GM19023 (cell line): Measurements from ENCODE around the gene ANP32B.
"Not testable (repeated sequence)": the region's sequence is repeated elsewhere in the genome, so short reads cannot be mapped to it uniquely, and the experiment has no call there.

Source experiments
- ATAC-seq: cut with Tn5 transposase; IDR thresholded peaks from one replicate; pipeline ENCODE4 v1.9.1; 2021; ENCODE audit warnings: mild to moderate bottlenecking, moderate library complexity; ENCODE audit not compliant: unreplicated experiment

ANP32B gene

GRCh38 chr9:97982683-97983588 lies at the start of gene ANP32B:
Gene ANP32B, plus strand, starts transcription at chr9:97983341. Its CDS starts 215 bp downstream, at chr9:97983556.
- ATAC-seq = peak; percentile 71

DNA sequence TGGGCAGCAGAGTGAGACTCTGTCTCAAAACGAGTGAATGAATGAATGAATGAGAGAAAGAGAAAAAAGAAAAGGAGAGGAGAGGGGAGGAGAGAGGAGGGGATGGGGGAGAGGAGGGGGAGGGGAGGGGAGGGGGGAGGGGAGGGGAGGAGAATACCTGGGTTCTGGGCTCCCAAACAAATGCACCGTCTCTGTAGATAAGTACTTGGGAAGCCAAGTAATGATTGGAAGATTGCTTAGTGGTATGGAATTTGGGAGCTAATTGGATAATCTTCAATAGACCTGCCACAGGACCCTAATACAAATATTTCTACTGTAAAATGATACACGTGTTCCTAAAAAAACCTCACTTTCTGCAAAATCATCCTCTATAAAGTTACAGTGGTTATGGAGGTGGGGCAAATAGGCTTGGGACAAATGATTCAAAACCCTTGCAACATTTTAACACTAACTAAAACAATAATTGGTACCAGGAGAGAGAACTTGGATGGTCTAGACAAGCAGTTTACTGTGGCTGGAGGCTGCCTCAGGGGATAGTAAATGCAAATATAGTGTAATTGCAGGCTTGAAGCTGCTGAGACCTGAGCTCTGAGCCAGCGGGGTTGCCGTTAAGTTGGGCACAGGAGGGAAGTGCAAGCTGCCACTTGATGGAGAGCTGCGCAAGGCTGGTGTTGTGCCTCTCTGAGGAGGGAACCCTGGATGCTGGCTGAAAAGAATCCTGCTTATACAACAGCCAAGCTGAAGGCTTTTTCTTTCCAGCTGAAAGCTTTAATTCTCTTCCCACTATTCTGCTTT lies 48.6 kb upstream of the ANP32B start:
- ATAC-seq = no peak

DNA sequence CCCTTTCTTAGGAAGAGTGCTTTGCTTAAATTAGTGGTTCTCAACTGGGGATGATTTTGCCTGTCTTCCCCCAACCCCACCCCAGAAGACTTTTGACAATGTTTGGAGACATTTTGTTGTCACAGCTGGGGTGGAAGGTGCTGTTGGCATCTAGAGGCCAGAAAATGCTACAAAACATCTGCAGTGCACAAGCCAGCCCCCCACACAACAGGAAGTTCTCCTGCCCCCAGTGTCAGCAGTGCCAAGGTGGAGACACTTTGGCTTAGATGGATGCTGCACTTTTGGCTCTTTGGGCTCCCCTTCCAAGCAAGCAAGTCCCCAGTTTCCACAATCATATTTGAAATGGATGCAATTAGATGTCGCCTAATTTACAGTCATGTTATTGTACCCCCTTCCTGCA lies 47.9 kb upstream of the ANP32B start:
- ATAC-seq = no peak

GRCh38 chr9:97936998-97937397 lies 46.1 kb upstream of the ANP32B start:
- ATAC-seq = no peak

GRCh38 chr9:97938081-97938644 lies 45.0 kb upstream of the ANP32B start, which contains the start of gene HEMGN:
Gene HEMGN, minus strand, starts transcription at chr9:97938172. Its CDS starts 36 bp downstream, at chr9:97938136.
- ATAC-seq = no peak

DNA sequence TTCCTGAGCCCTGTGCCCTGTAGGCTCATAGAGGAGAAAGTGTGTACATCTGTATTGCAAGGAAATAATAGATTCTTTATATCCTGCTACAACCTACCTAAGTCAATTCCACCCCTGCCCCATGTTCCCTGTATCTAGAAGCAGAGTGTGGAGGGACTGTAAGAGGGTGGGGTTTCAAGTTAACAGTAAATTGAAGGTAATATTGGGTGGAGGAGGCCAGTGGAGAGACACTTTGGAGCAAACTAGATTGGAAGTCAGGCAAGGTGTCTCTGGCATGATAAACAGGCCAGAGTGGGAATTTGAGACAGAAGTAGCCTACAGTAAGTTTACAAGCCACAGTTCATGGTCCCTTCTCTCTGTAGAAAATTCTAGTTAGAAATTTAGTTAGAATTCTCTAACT lies 42.9 kb upstream of the ANP32B start:
- ATAC-seq = no peak

GRCh38 chr9:97940741-97941140 lies 42.4 kb upstream of the ANP32B start:
- ATAC-seq = no peak

DNA sequence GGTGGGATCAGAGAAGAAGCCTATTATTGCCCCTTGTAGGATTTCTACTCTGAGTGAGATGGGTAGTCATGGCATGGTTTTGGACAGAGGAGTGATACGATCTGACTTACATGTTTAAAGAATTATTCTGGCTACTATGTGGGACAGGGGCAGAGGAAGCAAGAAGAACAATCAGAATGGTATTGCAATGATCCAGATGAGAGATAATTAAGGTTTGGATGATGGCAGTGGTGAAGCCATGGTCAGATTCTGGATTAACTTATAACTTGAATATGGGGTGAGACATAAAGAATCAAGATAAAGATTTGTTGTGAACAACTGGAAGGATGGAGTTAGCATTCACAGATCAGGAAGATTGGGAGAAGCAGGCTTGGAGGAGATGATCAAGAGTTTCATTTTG lies 41.8 kb upstream of the ANP32B start:
- ATAC-seq = no peak

DNA sequence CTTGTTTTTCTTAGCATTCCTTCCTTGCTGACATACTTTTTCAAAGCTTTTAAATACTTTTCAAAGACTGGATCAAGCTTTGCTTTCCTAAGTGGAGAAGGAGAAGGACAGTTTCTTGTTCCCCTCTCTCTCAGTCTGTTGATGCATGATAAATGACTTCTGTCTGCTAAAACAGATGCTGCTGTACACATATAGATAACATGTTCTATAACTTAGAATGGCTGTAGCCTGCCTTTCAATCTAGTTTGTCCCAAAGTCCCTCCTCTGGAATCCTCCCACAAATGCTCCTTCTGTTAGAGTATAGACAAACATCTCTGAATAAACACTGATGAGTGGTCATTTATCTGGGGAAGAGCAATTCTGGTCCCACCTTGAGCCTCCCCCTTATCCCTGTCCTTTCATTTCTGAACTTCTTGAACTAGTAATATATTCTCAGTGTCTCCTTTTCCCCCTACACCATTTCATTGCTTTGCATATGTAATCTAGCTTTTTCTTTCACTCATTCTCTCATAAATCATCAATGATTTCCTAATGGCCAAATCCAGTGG lies 39.8 kb upstream of the ANP32B start:
- ATAC-seq = no peak

GRCh38 chr9:97944612-97945011 lies 38.5 kb upstream of the ANP32B start:
- ATAC-seq = no peak

- not testable (repeated sequence) for ATAC-seq
Observed at GRCh38 chr9:97945470-97945869, 37.7 kb upstream of the ANP32B start.

DNA sequence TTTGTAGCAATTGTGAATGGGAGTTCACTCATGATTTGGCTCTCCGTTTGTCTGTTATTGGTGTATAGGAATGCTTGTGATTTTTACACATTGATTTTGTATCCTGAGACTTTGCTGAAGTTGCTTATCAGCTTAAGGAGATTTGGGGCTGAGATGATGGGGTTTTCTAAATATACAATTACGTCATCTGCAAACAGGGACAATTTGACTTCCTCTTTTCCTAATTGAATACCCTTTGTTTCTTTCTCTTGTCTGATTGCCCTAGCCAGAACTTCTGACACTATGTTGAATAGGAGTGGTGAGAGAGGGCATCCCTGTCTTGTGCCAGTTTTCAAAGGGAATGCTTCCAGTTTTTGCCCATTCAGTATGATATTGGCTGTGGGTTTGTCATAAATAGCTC lies 36.0 kb upstream of the ANP32B start:
- ATAC-seq = not testable (repeated sequence)

GRCh38 chr9:97950873-97951272 lies 32.3 kb upstream of the ANP32B start:
- ATAC-seq = not testable (repeated sequence)

DNA sequence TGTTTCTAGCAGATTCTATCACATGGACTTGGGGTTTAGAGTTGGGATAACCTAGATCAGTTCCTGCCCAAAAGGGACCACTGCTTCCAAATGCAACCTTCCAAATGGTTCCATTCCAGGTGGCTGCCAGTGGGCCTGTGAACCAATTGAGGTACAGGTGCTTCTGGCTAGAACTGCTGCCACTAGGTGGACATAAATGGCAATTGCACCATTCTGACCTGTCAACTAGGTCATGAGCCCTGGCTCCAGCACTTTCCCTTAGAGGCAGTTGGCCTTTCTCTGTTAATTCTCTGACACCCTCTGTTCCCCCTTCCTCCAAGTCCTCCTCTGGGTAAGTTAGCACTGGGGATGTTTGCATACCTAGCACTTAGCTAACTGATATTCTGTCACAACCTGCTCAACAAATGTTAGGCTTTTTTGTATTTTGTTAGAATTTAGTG lies 28.6 kb upstream of the ANP32B start:
- no peak for ATAC-seq

DNA sequence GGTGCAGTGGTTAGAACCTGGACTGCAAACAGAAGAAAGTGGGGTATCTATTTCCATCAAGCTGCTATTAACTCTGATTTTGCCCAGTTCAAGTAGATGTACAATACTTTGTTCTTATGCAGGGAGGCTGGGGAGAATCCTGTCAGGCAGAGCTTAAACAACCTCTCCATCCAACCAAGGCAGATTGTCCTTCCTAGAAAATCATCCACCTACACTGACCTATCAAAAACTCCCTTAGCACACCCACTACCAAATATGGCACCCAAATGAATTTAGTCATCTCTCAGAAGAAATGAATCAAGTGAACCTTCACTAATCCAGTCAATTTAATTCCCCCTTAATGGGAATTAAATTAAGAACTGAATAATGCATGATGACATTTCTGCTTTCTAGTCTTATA lies 26.8 kb upstream of the ANP32B start:
- no peak for ATAC-seq

DNA sequence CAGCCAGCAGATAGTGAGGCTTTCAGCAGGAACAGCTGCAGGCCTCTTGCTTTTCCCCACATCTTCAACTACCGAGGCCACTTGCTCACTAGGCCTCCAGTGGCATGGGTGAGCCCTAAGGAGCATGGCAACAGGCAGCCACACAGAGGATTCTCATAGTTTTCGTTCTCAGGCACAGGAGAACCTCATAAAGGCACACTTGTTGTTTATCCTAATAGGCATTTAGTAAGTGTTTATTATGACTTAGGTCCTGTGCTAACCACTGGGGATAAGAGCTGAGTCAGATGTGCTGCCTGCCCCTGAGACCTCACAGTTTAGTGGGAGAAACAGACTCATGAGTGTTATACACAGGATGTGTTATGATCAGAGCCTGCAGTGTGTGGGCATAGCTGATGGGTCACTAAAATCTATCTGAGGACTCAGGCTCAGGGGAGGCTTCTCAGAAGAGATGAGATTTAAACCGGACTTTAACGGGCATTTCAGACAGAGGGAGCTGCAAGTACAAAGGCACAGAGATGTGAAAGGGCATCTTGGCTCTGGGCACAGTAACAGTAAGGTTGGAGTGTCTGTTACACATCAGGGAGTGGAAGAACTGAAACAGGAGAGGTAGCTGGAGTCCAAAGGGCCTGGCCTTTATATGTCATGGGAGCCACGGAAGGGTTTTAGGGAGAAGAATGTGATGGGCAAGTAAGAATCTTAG lies 24.2 kb upstream of the ANP32B start:
- ATAC-seq = no peak

GRCh38 chr9:97959585-97959984 lies 23.6 kb upstream of the ANP32B start:
- no peak for ATAC-seq

DNA sequence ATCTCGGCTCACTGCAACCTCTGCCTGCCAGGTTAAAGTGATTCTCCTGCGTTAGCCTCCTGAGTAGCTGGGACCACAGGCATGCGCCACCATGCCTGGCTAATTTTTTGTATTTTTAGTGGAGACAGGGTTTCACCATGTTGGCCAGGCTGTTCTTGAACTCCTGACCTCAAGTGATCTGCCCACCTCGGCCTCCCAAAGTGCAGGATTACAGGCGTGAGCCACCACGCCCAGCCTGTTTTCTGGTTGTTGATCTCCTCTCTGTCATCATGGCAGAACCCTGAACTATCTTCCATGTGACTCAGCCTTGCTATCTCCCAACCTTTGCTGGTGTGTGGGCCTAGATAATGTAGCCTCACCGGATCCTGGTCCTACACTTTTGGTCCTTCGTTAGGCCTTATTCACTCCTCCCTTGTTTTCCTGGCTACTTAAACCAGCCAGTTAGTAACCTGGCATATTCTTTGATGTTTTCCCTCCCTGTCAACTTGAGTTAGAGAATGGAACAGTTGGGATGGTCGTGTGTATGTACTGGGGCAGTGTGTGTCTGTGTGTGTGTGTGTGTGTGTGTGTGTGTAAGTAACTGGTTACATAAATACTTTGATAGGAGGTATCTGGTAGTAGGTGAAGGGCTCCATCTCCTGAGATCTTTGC lies 22.3 kb upstream of the ANP32B start:
- not testable (repeated sequence) for ATAC-seq

DNA sequence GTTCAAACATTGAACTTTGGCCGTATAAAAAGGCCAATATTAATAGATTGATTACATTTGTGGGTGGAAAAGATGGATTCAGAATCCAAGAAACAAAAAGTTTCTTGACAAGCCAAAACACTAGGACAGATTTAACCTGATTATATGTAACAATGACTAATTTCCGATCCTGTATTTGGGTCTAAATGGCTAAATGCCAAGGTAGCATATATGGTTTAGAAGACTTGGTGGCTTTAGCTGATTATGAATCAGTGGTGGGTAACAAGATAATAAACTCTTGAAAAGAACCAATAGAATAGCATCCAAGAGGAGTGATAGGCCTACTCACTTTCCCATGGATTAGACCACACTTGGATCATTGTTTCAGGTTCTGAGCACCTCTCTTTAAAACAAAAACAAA lies 21.8 kb upstream of the ANP32B start:
- no peak for ATAC-seq

GRCh38 chr9:97962136-97962535 lies 21.0 kb upstream of the ANP32B start:
- no peak for ATAC-seq
